Peyer's patch (tissue), 4 donors: ENCODE measurements around the gene DCAF11.

Experiments used
- POLR2A ChIP-seq, 2 donors: fragments of 450-650 bp; IDR thresholded peaks; one replicate each; pipeline ENCODE4 v1.5.1; 2017; ENCODE audit warnings: antibody characterized with exemption in 2 of 2, mild to moderate bottlenecking in 2 of 2, moderate library complexity in 2 of 2
- TF ChIP-seq, protein P1 (sequence below), 6 experiments: fragments of 450-650 bp in 4 of 6; fragments of 200-600 bp in 2 of 6; sonication (generic) in 1 of 6; IDR thresholded peaks; one replicate each; pipeline ENCODE4 v1.5.1; 2017 to 2019; ENCODE audit warnings: antibody characterized with exemption in 6 of 6, mild to moderate bottlenecking in 3 of 6, moderate library complexity in 1 of 6

DNA sequence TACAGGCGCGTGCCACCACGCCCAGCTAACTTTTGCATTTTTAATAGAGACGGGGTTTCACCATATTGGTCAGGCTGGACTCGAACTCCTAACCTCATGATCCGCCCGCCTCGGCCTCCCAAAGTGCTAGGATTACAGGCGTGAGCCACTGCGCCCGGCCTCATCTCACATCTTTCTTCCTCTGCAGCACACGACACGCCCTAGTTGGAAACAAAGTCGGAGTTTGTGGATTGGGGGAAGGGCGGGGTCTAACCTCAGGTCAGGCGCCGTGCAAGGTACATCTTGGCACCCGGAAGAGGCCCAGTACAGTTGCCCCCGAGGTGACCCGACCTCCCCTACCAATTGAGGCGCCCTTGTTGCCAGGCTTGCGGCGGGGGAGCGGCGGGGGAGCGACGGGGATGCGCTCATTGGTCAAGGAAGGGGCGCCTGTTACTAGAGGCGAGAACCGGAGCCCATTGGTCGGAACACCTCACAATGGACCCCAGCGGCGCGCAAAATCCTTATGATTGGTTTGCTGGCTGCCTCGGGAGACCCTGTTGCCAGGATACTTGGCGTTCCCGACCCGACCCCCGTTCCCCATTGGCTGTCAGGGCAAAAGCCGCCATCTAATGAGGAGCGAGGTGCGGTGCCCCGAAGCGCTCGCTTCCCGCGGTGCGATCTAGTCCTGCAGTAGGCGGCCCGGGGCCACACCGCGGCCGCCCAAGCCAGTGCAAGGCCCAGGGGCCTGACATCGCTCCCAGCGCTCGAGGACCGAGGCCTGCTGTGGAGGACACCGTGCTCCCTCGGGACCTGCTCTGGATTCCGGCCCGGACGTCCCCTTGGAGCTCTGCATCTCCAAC, 57.1 kb downstream of the DCAF11 start, which contains the start of gene REC8:
- TF ChIP-seq POLR2A (IDR thresholded peaks at IDR 0.05), result no peak
- TF ChIP-seq, protein P1, sequence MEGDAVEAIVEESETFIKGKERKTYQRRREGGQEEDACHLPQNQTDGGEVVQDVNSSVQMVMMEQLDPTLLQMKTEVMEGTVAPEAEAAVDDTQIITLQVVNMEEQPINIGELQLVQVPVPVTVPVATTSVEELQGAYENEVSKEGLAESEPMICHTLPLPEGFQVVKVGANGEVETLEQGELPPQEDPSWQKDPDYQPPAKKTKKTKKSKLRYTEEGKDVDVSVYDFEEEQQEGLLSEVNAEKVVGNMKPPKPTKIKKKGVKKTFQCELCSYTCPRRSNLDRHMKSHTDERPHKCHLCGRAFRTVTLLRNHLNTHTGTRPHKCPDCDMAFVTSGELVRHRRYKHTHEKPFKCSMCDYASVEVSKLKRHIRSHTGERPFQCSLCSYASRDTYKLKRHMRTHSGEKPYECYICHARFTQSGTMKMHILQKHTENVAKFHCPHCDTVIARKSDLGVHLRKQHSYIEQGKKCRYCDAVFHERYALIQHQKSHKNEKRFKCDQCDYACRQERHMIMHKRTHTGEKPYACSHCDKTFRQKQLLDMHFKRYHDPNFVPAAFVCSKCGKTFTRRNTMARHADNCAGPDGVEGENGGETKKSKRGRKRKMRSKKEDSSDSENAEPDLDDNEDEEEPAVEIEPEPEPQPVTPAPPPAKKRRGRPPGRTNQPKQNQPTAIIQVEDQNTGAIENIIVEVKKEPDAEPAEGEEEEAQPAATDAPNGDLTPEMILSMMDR (IDR thresholded peaks at IDR 0.05), result no peak
